Omental fat pad (tissue), 4 donors: ENCODE measurements around the gene PHLDA3. TPM values are rescaled to one million over a fixed set of nuclear protein-coding genes. Genes with fewer than 3 reads are reported as not detected.

ENCODE experiments used
- ATAC-seq: fragments of 150-250 bp; one replicate; pipeline ENCODE4 v1.9.1; 2016; ENCODE audit warnings: mild to moderate bottlenecking, moderate library complexity; ENCODE audit not compliant: low FRiP score
- DNase-seq: peaks from one replicate; pipeline ENCODE4 v3.0.0-alpha.2; 2019; ENCODE audit warnings: low spot score
- total RNA-seq, 4 donors: library from RNA; depleted of rRNA; stranded (reverse); fragments of >200 nt; gene quantifications; one replicate each; pipeline ENCODE4 v1.1.0, GENCODE V29; 2016
- TF ChIP-seq, protein P1 (sequence below), 3 donors: fragments of 450-650 bp; IDR thresholded peaks; one replicate each; pipeline ENCODE4 v1.5.1; 2016 to 2017; ENCODE audit warnings: antibody characterized with exemption in 3 of 3, mild to moderate bottlenecking in 3 of 3, moderate library complexity in 2 of 3

PHLDA3 gene
- total RNA-seq, 4 donors from 2014 or later: 95.2 to 392 (median 148) TPM

DNA sequence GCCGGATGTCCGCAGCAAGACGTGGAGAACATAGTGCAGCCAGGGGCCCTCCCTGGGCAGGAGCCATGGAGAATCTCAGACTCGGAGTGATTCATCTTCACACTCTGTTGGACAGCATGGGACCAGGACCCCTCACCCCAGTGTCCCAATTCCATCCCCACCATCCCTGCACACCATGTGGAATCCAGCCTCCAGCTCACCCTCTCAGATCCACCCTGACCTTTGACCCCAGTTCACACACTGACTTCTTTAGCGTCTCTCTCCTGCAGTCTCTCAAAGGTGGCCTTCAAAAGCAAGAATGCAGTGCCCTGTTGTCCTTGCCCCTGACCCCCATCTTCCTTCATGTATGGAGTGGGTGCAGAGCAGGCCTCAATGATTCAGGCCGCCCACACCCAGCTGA is 45.3 kb downstream of the PHLDA3 start:
- ATAC-seq (no peak), DNase-seq (no peak)
- TF ChIP-seq, protein P1, sequence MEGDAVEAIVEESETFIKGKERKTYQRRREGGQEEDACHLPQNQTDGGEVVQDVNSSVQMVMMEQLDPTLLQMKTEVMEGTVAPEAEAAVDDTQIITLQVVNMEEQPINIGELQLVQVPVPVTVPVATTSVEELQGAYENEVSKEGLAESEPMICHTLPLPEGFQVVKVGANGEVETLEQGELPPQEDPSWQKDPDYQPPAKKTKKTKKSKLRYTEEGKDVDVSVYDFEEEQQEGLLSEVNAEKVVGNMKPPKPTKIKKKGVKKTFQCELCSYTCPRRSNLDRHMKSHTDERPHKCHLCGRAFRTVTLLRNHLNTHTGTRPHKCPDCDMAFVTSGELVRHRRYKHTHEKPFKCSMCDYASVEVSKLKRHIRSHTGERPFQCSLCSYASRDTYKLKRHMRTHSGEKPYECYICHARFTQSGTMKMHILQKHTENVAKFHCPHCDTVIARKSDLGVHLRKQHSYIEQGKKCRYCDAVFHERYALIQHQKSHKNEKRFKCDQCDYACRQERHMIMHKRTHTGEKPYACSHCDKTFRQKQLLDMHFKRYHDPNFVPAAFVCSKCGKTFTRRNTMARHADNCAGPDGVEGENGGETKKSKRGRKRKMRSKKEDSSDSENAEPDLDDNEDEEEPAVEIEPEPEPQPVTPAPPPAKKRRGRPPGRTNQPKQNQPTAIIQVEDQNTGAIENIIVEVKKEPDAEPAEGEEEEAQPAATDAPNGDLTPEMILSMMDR (IDR thresholded peaks at IDR 0.05): no peak

- no peak for ATAC-seq
- no peak for DNase-seq
- TF ChIP-seq, protein P1 (IDR thresholded peaks at IDR 0.05): no peak
These were observed 46.5 kb downstream of the PHLDA3 start for GRCh38 chr1:201422436-201423030.

DNA sequence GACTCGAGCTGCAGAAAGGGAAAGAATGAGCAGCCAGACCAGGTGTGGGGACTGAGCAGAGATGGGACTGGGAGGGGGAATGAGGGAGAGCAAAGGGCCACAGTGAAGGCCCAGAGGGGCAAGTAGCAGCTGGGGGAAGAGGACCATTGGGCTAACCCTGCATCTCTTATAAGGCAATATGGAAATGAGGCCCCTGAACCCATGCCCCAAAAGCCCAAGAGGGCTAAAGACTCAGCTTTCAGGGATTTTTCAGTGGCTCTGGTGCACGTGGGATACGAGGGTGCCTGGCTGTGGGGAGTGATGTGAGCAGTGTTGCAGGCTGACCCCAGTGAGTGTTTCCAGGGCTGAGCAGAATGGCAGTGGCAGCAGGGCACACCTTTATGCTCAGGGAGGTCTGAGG is 47.0 kb downstream of the PHLDA3 start:
- DNase-seq: no peak
- no peak for ATAC-seq

GRCh38 chr1:201421041-201421440 is 47.9 kb downstream of the PHLDA3 start:
- TF ChIP-seq, protein P1 (IDR thresholded peaks at IDR 0.05): no peak
- DNase-seq (no peak), ATAC-seq (no peak)

More for the DNA sequence above, 47.0 kb downstream of the PHLDA3 start:
- TF ChIP-seq, protein P1 (IDR thresholded peaks at IDR 0.05): no peak

GRCh38 chr1:201420608-201421002 is 48.4 kb downstream of the PHLDA3 start:
- no peak for ATAC-seq
- no peak for DNase-seq
- TF ChIP-seq, protein P1 (IDR thresholded peaks at IDR 0.05): no peak

DNA sequence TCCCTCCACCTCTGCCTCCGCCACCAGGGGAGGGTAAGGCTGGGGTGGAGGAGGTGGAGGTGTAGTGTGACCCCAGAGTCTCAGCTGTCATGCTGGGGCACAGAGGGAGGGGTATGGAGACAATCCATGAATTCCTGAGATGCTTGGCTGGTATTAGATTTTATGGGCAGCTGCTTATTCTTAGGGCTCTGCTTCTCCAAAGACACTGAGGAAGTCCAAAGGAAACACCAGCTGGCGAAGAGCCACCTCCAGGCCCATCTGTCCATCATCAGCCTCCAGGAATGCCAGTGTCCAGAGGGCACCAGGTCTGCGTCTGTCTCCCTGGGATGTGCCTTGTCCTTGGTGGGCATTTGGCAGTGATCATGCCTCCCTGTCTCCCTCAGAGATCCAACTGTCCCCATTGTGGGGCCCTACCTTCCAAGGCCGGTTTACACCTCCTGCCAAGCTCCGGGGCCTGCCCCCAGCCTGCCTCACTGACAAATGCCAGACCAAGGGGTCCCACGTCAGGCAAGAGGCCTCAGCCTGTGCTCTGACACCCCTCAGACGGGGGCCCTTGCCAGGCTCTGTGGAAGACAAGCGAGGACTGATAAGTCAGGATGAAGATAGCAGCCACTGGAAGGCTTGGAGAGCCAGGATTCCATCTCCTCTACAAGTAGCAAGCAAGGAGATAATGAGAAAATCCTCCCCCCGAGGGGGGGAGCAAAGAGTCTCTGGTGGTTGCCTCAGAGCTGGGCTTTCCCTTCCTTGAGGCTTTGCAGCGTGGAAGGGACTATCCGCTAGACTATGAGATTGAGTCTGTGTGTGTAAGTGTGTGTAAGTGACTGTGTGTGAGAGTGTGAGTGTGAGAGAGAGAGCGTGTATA is 49.0 kb downstream of the PHLDA3 start:
- ATAC-seq (no peak), DNase-seq (no peak)

More for the DNA sequence above, 49.0 kb downstream of the PHLDA3 start:
- TF ChIP-seq, protein P1 (IDR thresholded peaks at IDR 0.05): no peak
